Right lobe of liver (tissue), 6 donors: ENCODE results near the gene TSNAXIP1. TPM values are rescaled to one million over a fixed set of nuclear protein-coding genes. Genes with fewer than 3 reads are reported as not detected.
A peak's percentile ranks its signal among the peaks of the same experiment; 100 is the strongest.

Experiments used
- ATAC-seq, 4 donors: fragments of 200-7000 bp; cut with Tn5 transposase; one replicate each; pipeline ENCODE4 v1.9.1; 2020; ENCODE audit warnings: mild to moderate bottlenecking in 4 of 4, moderate library complexity in 4 of 4
- DNase-seq, 3 donors: peaks; one replicate each; pipeline ENCODE4 v3.0.0-alpha.2; 2020
- H3K27ac ChIP-seq, 3 donors: fragments of 200-600 bp; one replicate each; pipeline ENCODE4 v1.8.0; 2022
- H3K27me3 ChIP-seq, 2 donors: fragments of 200-600 bp; one replicate each; pipeline ENCODE4 v1.8.0; 2022
- H3K36me3 ChIP-seq, 4 donors: fragments of 200-600 bp; sonication (generic) in 1 of 4; one replicate each; pipeline versions ENCODE4 v1.5.1 to v1.8.0; 2017 to 2022; ENCODE audit warnings: control low read depth in 1 of 4
- H3K4me1 ChIP-seq, 4 donors: fragments of 200-600 bp; sonication (generic) in 1 of 4; one replicate each; pipeline versions ENCODE4 v1.5.1 to v1.8.0; 2017 to 2022; ENCODE audit warnings: control low read depth in 1 of 4
- H3K4me3 ChIP-seq, 3 donors: fragments of 200-600 bp; one replicate each; pipeline ENCODE4 v1.8.0; 2022
- H3K9me3 ChIP-seq, 4 donors: fragments of 200-600 bp; sonication (generic) in 1 of 4; one replicate each; pipeline versions ENCODE4 v1.5.1 to v1.8.0; 2017 to 2022; ENCODE audit warnings: control low read depth in 1 of 4
- POLR2A ChIP-seq: fragments of 450-650 bp; IDR thresholded peaks from one replicate; pipeline ENCODE4 v1.6.1; 2017; ENCODE audit warnings: antibody characterized with exemption, mild to moderate bottlenecking
- WGBS: methylation state at CpG from one replicate; pipeline ENCODE4 v1.1.6; 2018; ENCODE audit warnings: low coverage, low lambda C conversion rate; ENCODE audit not compliant: insufficient coverage; ENCODE audit errors: missing lambda C conversion rate; 5-methylcytosine and 5-hydroxymethylcytosine counted together
- intact Hi-C, 2 donors: fragments of 100-400 bp; cut with DNase I; formaldehyde crosslinking; loops; one replicate each; pipeline versions ENCODE4 v1.11.2 to v1.14.1; 2022
- total RNA-seq, 6 experiments: library from RNA; depleted of rRNA in 2 of 6; stranded (reverse); fragments of >200 nt in 2 of 6; fragmentation: NEBNext Ultra II Directional in 3 of 6; extraction: Animal tissue kit (Norgen Biotek cat#: 25700) in 3 of 6; gene quantifications; one replicate each; pipeline versions ENCODE4 v1.1.0 to v1.2.4, GENCODE V29; 2016 to 2023
- TF ChIP-seq, protein P1 (sequence below), 4 donors: fragments of 200-600 bp in 3 of 4; fragments of 450-650 bp in 1 of 4; IDR thresholded peaks; one replicate each; pipeline versions ENCODE4 v1.5.1 to v1.8.0; 2016 to 2022; ENCODE audit warnings: antibody characterized with exemption in 4 of 4, mild to moderate bottlenecking in 2 of 4
- donor health status: DM: no; HTN: yes; CAD: no.
- donor health status: DM: no; HTN: no; CAD: no.
- donor health status: DM: no; HTN: no; CAD: no.
- donor health status: DM: no; HTN: yes; CAD: no.
- donor health status: DM: no; HTN: yes; CAD: no.

Gene TSNAXIP1
- total RNA-seq, 6 experiments from 2014 or later = 0.42 to 1.2 (median 0.99) TPM

DNA sequence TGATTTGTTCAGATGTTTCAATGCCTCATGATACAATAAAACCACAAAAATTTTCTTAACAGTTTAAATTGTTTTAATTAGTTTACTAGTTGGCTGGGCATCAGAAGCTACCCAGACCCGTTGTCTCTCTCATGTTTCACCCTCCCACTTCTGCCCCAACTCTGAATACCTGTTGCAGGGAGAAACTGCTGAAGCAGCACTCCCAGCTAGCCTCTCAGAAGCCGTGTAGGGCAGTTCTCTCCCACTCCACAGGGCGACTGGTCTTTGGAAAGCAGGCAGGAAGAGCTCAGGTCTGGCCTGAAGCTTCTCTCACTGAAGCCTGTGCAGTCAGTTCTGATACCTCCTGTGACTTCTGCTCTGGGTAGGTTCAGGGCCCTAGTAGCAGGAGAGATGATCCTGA is 64.6 kb downstream of the TSNAXIP1 start:
- Histone ChIP-seq H3K4me3 (no peak overlapping the region), H3K9me3 (no peaks in the 10 kb centered on the region), H3K27ac (no peak overlapping the region), H3K36me3 (peaks cover 0 to 27% (median 6%) of the 10 kb centered on the region in 4 donors), H3K4me1 (peaks cover 0 to 32% (median 8%) of the 10 kb centered on the region in 4 donors), H3K27me3 (no peaks in the 10 kb centered on the region)
- WGBS = 65% methylated on average over 2 of the region's 3 CpGs
- DNase-seq (no peak), ATAC-seq (no peak)
- TF ChIP-seq, protein P1, sequence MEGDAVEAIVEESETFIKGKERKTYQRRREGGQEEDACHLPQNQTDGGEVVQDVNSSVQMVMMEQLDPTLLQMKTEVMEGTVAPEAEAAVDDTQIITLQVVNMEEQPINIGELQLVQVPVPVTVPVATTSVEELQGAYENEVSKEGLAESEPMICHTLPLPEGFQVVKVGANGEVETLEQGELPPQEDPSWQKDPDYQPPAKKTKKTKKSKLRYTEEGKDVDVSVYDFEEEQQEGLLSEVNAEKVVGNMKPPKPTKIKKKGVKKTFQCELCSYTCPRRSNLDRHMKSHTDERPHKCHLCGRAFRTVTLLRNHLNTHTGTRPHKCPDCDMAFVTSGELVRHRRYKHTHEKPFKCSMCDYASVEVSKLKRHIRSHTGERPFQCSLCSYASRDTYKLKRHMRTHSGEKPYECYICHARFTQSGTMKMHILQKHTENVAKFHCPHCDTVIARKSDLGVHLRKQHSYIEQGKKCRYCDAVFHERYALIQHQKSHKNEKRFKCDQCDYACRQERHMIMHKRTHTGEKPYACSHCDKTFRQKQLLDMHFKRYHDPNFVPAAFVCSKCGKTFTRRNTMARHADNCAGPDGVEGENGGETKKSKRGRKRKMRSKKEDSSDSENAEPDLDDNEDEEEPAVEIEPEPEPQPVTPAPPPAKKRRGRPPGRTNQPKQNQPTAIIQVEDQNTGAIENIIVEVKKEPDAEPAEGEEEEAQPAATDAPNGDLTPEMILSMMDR (IDR thresholded peaks at IDR 0.05) = no peak
- no peak for TF ChIP-seq POLR2A
- intact Hi-C loops = no loop called here

DNA sequence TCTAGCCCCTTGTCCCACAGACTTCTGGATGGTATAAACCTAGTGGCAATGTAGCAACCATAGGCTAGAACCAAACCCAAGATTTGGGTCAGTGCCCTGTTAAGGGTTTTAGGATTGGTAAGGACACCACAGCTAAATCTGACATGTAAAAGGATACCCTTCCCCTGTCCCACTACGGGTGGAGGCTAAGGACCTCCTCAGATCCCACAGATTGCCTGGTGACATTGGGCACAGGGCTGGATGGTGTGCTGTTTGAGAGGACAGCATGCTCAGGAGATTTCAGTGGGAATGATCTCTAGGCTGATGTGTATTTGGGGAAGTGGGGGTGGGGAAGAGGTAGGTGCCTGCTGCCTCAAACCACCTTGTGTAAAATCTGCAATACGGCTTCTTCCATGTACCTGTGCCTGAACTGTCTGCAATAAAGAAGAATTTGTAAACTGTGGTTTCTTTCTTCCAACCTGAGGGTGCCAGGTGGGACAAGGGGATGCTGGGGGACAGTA is 65.5 kb downstream of the TSNAXIP1 start:
- ATAC-seq (peak in 1 of 4 donors; percentile 2), DNase-seq (no peak)
- 60% methylated on average over 2 of the region's 2 CpGs for WGBS
- Histone ChIP-seq H3K4me1 (peaks cover 0 to 35% (median 8%) of the 10 kb centered on the region in 4 donors), H3K27ac (peak overlapping the region; percentile 74 to 84 (median 76)), H3K36me3 (peaks cover 0 to 26% (median 8%) of the 10 kb centered on the region in 4 donors), H3K9me3 (no peaks in the 10 kb centered on the region), H3K4me3 (peak overlapping the region; percentile 67 to 97 (median 96)), H3K27me3 (no peaks in the 10 kb centered on the region)
- no peak for TF ChIP-seq POLR2A
- intact Hi-C loops = no loop called here

DNA sequence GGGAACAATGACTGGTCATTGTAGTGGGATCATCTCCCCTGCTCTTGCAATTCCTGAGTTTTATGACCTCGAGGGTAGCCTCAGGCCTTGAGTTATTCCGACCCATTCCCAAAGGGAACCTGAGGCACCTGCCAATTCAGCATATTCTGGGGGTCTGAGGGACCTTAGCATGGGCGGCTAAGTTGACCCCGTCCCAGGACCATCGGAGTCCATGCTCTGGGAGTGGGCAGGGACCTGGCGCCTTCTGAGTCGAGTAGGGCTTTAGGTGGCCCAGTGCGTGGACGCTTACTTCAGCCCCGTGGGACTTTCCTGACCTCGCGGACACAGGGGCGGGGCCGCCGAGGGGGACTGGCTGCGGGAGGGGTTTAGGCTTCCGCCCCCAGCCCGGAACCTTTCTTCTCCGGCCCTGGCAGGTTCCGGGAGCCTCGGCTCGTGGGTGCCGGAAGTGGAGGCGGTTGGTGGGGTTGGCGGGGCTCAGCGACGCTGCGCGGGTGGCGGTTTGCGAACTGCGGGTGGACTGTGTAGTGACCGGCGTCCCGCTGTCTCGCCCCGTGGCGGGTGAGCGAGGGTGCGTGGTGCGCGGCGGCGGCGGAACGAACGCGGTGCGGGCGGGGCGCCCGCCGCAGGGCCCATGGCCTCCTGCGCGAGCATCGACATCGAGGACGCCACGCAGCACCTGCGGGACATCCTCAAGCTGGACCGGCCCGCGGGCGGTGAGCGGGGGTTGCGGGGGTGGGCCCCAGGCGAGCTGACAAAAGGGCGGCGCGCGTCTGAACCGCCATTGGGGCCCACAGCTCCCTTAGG is 66.1 kb downstream of the TSNAXIP1 start, which contains the start of gene EDC4:
TSS of gene EDC4 (plus strand) at position 422 of the 804 bp plus-strand sequence. CDS start at position 632, 210 bp downstream.
- Histone ChIP-seq H3K9me3 (no peaks in the 10 kb centered on the region), H3K27me3 (no peaks in the 10 kb centered on the region), H3K4me3 (peak within 1 kb of the TSS; percentile 67 to 97 (median 96)), H3K27ac (peak within 1 kb of the TSS; percentile 74 to 84 (median 76)), H3K36me3 (peaks cover 0 to 27% (median 11%) of the 10 kb centered on the region in 4 donors), H3K4me1 (peaks cover 0 to 35% (median 8%) of the 10 kb centered on the region in 4 donors)
- TF ChIP-seq POLR2A = peak; percentile 27
- TF ChIP-seq, protein P1 (IDR thresholded peaks at IDR 0.05) = no peak
- DNase-seq = peak; percentile 88 to 93 (median 91)
- intact Hi-C loops = no loop called here
- ATAC-seq = peak; percentile 91 to 97 (median 94)
- 0% methylated on average over 6 of the region's 72 CpGs for WGBS

GRCh38 chr16:67873435-67874370 is 67.0 kb downstream of the TSNAXIP1 start:
- ATAC-seq (peak in 2 of 4 donors; percentile 1 to 3), DNase-seq (no peak)
- intact Hi-C loops = no loop called here
- H3K9me3 ChIP-seq = no peaks in the 10 kb centered on the region
- TF ChIP-seq, protein P1 (IDR thresholded peaks at IDR 0.05) = no peak
- TF ChIP-seq POLR2A = no peak
- no peaks in the 10 kb centered on the region for H3K27me3 ChIP-seq
- peak overlapping the region; percentile 74 to 84 (median 76) for H3K27ac ChIP-seq
- H3K4me3 ChIP-seq = peak overlapping the region; percentile 67 to 97 (median 96)
- H3K4me1 ChIP-seq = peaks cover 0 to 35% (median 8%) of the 10 kb centered on the region in 4 donors
- H3K36me3 ChIP-seq = peaks cover 0 to 27% (median 13%) of the 10 kb centered on the region in 4 donors
- WGBS = 20% methylated on average over 10 of the region's 23 CpGs
